ENCODE measurements around the gene WDR90. TPM values are rescaled to one million over a fixed set of nuclear protein-coding genes. Genes with fewer than 3 reads are reported as not detected.
A peak's percentile ranks its signal among the peaks of the same experiment; 100 is the strongest.

The WDR90 gene
- total RNA-seq, 1 donor from 2014 or later = 21.2 TPM

GRCh38 chr16:645852-646678, 3.1 kb upstream of the WDR90 start:
- Histone ChIP-seq H3K27me3 (ENCODE audit: insufficient read depth, low read length) (no peaks in the 10 kb centered on the region), H3K9me3 (ENCODE audit: insufficient read depth, low read depth, low read length) (no peaks in the 10 kb centered on the region), H3K4me1 (ENCODE audit: insufficient read depth, low read length) (peaks cover 17% of the 10 kb centered on the region), H3K36me3 (ENCODE audit: insufficient read depth, low read length) (no peaks in the 10 kb centered on the region), H3K4me3 (ENCODE audit: insufficient read depth, low read depth, low read length) (no peak overlapping the region), H2AFZ (ENCODE audit: low read depth, low read length) (no peak overlapping the region), H3K9ac (ENCODE audit: low read length) (no peak overlapping the region), H3K27ac (ENCODE audit: low read depth, low read length) (no peak overlapping the region), H3K79me2 (ENCODE audit: insufficient read depth, low read length) (peaks cover 16% of the 10 kb centered on the region), H4K20me1 (ENCODE audit: insufficient read depth, low read length) (no peaks in the 10 kb centered on the region), H3K4me2 (ENCODE audit: low read length) (no peak overlapping the region)
- DNase-seq (ENCODE audit: low read depth) = no peak
- no peak for TF ChIP-seq EZH2 (IDR thresholded peaks at IDR 0.05; ENCODE audit: insufficient read depth, low read length)
- TF ChIP-seq CTCF (IDR thresholded peaks at IDR 0.05; ENCODE audit: insufficient read depth, low read depth, low read length) = no peak
- no peaks in the 10 kb centered on the region for H3K4me1 Mint-ChIP-seq (ENCODE audit: low read depth, unreplicated experiment)
- no peaks in the 10 kb centered on the region for H3K9me3 Mint-ChIP-seq (ENCODE audit: unreplicated experiment)
- FAIRE-seq = no peak
- H3K27me3 Mint-ChIP-seq (ENCODE audit: low read depth, unreplicated experiment) = no peaks in the 10 kb centered on the region
- no peak overlapping the region for H3K27ac Mint-ChIP-seq (ENCODE audit: unreplicated experiment)
- H3K36me3 Mint-ChIP-seq (ENCODE audit: low read depth, unreplicated experiment) = no peaks in the 10 kb centered on the region
- no peak overlapping the region for H3K4me3 Mint-ChIP-seq (ENCODE audit: unreplicated experiment)

GRCh38 chr16:646679-647172, 2.4 kb upstream of the WDR90 start:
- Histone ChIP-seq H4K20me1 (ENCODE audit: insufficient read depth, low read length) (no peaks in the 10 kb centered on the region), H3K27me3 (ENCODE audit: insufficient read depth, low read length) (no peaks in the 10 kb centered on the region), H3K4me2 (ENCODE audit: low read length) (no peak overlapping the region), H2AFZ (ENCODE audit: low read depth, low read length) (no peak overlapping the region), H3K9ac (ENCODE audit: low read length) (no peak overlapping the region), H3K36me3 (ENCODE audit: insufficient read depth, low read length) (no peaks in the 10 kb centered on the region), H3K27ac (ENCODE audit: low read depth, low read length) (no peak overlapping the region), H3K4me1 (ENCODE audit: insufficient read depth, low read length) (peaks cover 17% of the 10 kb centered on the region), H3K79me2 (ENCODE audit: insufficient read depth, low read length) (peaks cover 16% of the 10 kb centered on the region), H3K4me3 (ENCODE audit: insufficient read depth, low read depth, low read length) (no peak overlapping the region), H3K9me3 (ENCODE audit: insufficient read depth, low read depth, low read length) (no peaks in the 10 kb centered on the region)
- Mint-ChIP-seq H3K4me3 (ENCODE audit: unreplicated experiment) (peak overlapping the region; percentile 60), H3K27me3 (ENCODE audit: low read depth, unreplicated experiment) (no peaks in the 10 kb centered on the region), H3K36me3 (ENCODE audit: low read depth, unreplicated experiment) (no peaks in the 10 kb centered on the region), H3K9me3 (ENCODE audit: unreplicated experiment) (no peaks in the 10 kb centered on the region), H3K4me1 (ENCODE audit: low read depth, unreplicated experiment) (no peaks in the 10 kb centered on the region), H3K27ac (ENCODE audit: unreplicated experiment) (no peak overlapping the region)
- TF ChIP-seq EZH2 (IDR thresholded peaks at IDR 0.05; ENCODE audit: insufficient read depth, low read length) = no peak
- no peak for TF ChIP-seq CTCF (IDR thresholded peaks at IDR 0.05; ENCODE audit: insufficient read depth, low read depth, low read length)
- FAIRE-seq (no peak), DNase-seq (ENCODE audit: low read depth) (no peak)
